Activated gamma-delta T cell treated with anti-CD3 and anti-CD28 coated beads, Interleukin-2, amount 50 U/mL, for 16 hours (primary cell): ENCODE data around the gene OR7A10.

Experiments
- DNase-seq: peaks from one replicate; pipeline ENCODE4 v3.0.0-alpha.2; 2020; ENCODE audit warnings: low read depth

OR7A10 gene

GRCh38 chr19:14848822-14849221 lies at the start of gene OR7A10:
OR7A10 (minus strand) TSS chr19:14848922; CDS start chr19:14841877, 7,045 bp downstream.
- DNase-seq: no peak

- no peak for DNase-seq
Measured at GRCh38 chr19:14890643-14891379, 42.1 kb upstream of the OR7A10 start.

- no peak for DNase-seq
Measured at GRCh38 chr19:14889994-14890642, 41.4 kb upstream of the OR7A10 start.

GRCh38 chr19:14886032-14886431 lies 37.3 kb upstream of the OR7A10 start, which contains the start of gene OR7A17:
OR7A17 (minus strand) TSS chr19:14886132; CDS start chr19:14881355, 4,777 bp downstream.
- no peak for DNase-seq

GRCh38 chr19:14871619-14872230 lies 23.0 kb upstream of the OR7A10 start:
- no peak for DNase-seq

- no peak for DNase-seq
Measured at GRCh38 chr19:14868497-14868896, 19.8 kb upstream of the OR7A10 start.

- DNase-seq: no peak
Measured at GRCh38 chr19:14843578-14843977, 5.1 kb downstream of the OR7A10 start.

- no peak for DNase-seq
Measured at GRCh38 chr19:14843169-14843568, 5.6 kb downstream of the OR7A10 start.

- no peak for DNase-seq
Measured at GRCh38 chr19:14840206-14840605, 8.5 kb downstream of the OR7A10 start.

- DNase-seq: no peak
Measured at GRCh38 chr19:14837391-14837790, 11.3 kb downstream of the OR7A10 start.

- DNase-seq: no peak
Measured at GRCh38 chr19:14835011-14835410, 13.7 kb downstream of the OR7A10 start, which contains the start of the genes OR7A5 and OR7C1. OR7A5 (minus strand) TSS chr19:14835185; CDS start chr19:14828241, 6,944 bp downstream. OR7C1 (minus strand) TSS chr19:14835185; CDS start chr19:14800136, 35,049 bp downstream.

GRCh38 chr19:14830702-14831101 lies 18.0 kb downstream of the OR7A10 start:
- no peak for DNase-seq

GRCh38 chr19:14826006-14826405 lies 22.7 kb downstream of the OR7A10 start:
- DNase-seq: no peak

GRCh38 chr19:14821937-14822336 lies 26.8 kb downstream of the OR7A10 start:
- no peak for DNase-seq

- DNase-seq: no peak
Measured at GRCh38 chr19:14818588-14818987, 30.1 kb downstream of the OR7A10 start.

- no peak for DNase-seq
Measured at GRCh38 chr19:14817052-14817451, 31.7 kb downstream of the OR7A10 start.

- no peak for DNase-seq
Measured at GRCh38 chr19:14814982-14815652, 33.6 kb downstream of the OR7A10 start.

GRCh38 chr19:14809272-14810057 lies 39.3 kb downstream of the OR7A10 start:
- DNase-seq: no peak

- DNase-seq: no peak
Measured at GRCh38 chr19:14804765-14805164, 44.0 kb downstream of the OR7A10 start.

GRCh38 chr19:14798760-14799159 lies 50.0 kb downstream of the OR7A10 start:
- DNase-seq: no peak

GRCh38 chr19:14796021-14796420 lies 52.7 kb downstream of the OR7A10 start:
- DNase-seq: no peak
